Erythroblast (primary cell): Measurements from ENCODE around the gene ISG20.

Experiments used
- GATA1 ChIP-seq: IDR thresholded peaks from 2 replicates; pipeline ENCODE4 v1.6.1; 2011; ENCODE audit warnings: low read depth, mild to moderate bottlenecking, control low read depth, low read length, moderate library complexity
- POLR2A ChIP-seq: IDR thresholded peaks from 2 replicates; pipeline ENCODE4 v1.6.1; 2011; ENCODE audit warnings: mild to moderate bottlenecking, low read length

DNA sequence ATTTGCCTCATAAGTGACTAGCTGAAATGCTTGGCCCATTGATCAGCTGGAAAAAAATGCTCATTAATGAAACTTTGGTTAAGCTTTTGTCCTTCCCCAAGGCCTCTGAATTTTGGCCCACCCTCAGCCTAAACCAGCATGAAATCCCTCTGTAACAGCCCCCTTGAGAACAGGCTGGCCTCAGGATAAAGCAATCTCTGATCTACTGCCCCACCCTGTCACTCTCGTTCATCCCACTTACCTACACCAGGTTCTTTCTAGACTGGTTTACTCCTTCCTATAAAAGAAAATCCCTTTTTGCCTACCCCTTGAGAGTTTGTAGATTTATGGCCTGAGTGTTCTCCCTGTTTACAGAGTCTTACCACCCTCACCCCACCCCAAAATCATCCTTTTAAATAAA lies 21.0 kb upstream of the ISG20 start:
- TF ChIP-seq POLR2A: no peak
- no peak for TF ChIP-seq GATA1
